HG02571 (cell line): ENCODE results near the gene KLF3.

Source experiments
- ATAC-seq: cut with Tn5 transposase; IDR thresholded peaks from one replicate; pipeline ENCODE4 v1.9.1; 2021; ENCODE audit warnings: mild to moderate bottlenecking, moderate library complexity; ENCODE audit not compliant: unreplicated experiment

KLF3 gene

GRCh38 chr4:38692421-38692820 lies 28.4 kb downstream of the KLF3 start:
- ATAC-seq: no peak

GRCh38 chr4:38693569-38693968 lies 29.6 kb downstream of the KLF3 start:
- ATAC-seq: no peak

GRCh38 chr4:38694330-38694729 lies 30.3 kb downstream of the KLF3 start:
- no peak for ATAC-seq

GRCh38 chr4:38695809-38696208 lies 31.8 kb downstream of the KLF3 start:
- ATAC-seq: no peak

- no peak for ATAC-seq
These were observed 32.7 kb downstream of the KLF3 start for GRCh38 chr4:38696697-38697096.

- no peak for ATAC-seq
These were observed 34.2 kb downstream of the KLF3 start for GRCh38 chr4:38698176-38698575.

GRCh38 chr4:38699112-38699511 lies 35.1 kb downstream of the KLF3 start:
- ATAC-seq: no peak

- ATAC-seq: no peak
These were observed 39.6 kb downstream of the KLF3 start for GRCh38 chr4:38703635-38704034.

- no peak for ATAC-seq
These were observed 40.7 kb downstream of the KLF3 start for GRCh38 chr4:38704622-38705154.

- ATAC-seq: no peak
These were observed 42.3 kb downstream of the KLF3 start for GRCh38 chr4:38706301-38706700.

- no peak for ATAC-seq
These were observed 46.1 kb downstream of the KLF3 start for GRCh38 chr4:38710053-38710452.

- no peak for ATAC-seq
These were observed 47.1 kb downstream of the KLF3 start for GRCh38 chr4:38711066-38711465.

GRCh38 chr4:38715050-38715449 lies 51.1 kb downstream of the KLF3 start:
- ATAC-seq: no peak

GRCh38 chr4:38716256-38716655 lies 52.3 kb downstream of the KLF3 start:
- ATAC-seq: no peak

GRCh38 chr4:38717604-38718003 lies 53.6 kb downstream of the KLF3 start:
- no peak for ATAC-seq

GRCh38 chr4:38723114-38723513 lies 59.1 kb downstream of the KLF3 start:
- no peak for ATAC-seq

GRCh38 chr4:38723726-38724474 lies 59.9 kb downstream of the KLF3 start:
- ATAC-seq: no peak

GRCh38 chr4:38724475-38724808 lies 60.4 kb downstream of the KLF3 start:
- ATAC-seq: no peak

GRCh38 chr4:38728631-38729141 lies 64.7 kb downstream of the KLF3 start:
- no peak for ATAC-seq

GRCh38 chr4:38730493-38730829 lies 66.5 kb downstream of the KLF3 start:
- no peak for ATAC-seq

- peak; percentile 81 for ATAC-seq
These were observed 67.0 kb downstream of the KLF3 start for GRCh38 chr4:38730830-38731646.

GRCh38 chr4:38733663-38734062 lies 69.7 kb downstream of the KLF3 start:
- no peak for ATAC-seq
